SHP77 treated with DMSO at 0.1 percent for 48 hours (cell line): ENCODE data around the gene FERMT2.
"Not testable (repeated sequence)": the region's sequence is repeated elsewhere in the genome, so short reads cannot be mapped to it uniquely, and the experiment has no call there.

Experiments used
- DNase-seq: peaks from one replicate; lab custom pipeline; 2025; lab: John Stamatoyannopoulos, UW

FERMT2 gene

GRCh38 chr14:52939427-52939826, 11.4 kb downstream of the FERMT2 start:
- DNase-seq: no peak

GRCh38 chr14:52937869-52938268, 13.0 kb downstream of the FERMT2 start:
- DNase-seq: no peak

GRCh38 chr14:52937306-52937705, 13.5 kb downstream of the FERMT2 start:
- no peak for DNase-seq

- DNase-seq: no peak
Measured at GRCh38 chr14:52936437-52936836, 14.4 kb downstream of the FERMT2 start.

- no peak for DNase-seq
Measured at GRCh38 chr14:52935833-52936232, 15.0 kb downstream of the FERMT2 start.

GRCh38 chr14:52934762-52935161, 16.1 kb downstream of the FERMT2 start:
- DNase-seq: no peak

GRCh38 chr14:52929192-52929807, 21.6 kb downstream of the FERMT2 start:
- DNase-seq: no peak

GRCh38 chr14:52926953-52927352, 23.9 kb downstream of the FERMT2 start:
- no peak for DNase-seq

- no peak for DNase-seq
Measured at GRCh38 chr14:52923902-52924575, 26.8 kb downstream of the FERMT2 start.

GRCh38 chr14:52922656-52923055, 28.2 kb downstream of the FERMT2 start:
- DNase-seq: no peak

GRCh38 chr14:52922059-52922458, 28.8 kb downstream of the FERMT2 start:
- DNase-seq: no peak

- not testable (repeated sequence) for DNase-seq
Measured at GRCh38 chr14:52920411-52920810, 30.4 kb downstream of the FERMT2 start.

- DNase-seq: no peak
Measured at GRCh38 chr14:52919971-52920370, 30.9 kb downstream of the FERMT2 start.

GRCh38 chr14:52918486-52918885, 32.4 kb downstream of the FERMT2 start:
- no peak for DNase-seq

- DNase-seq: no peak
Measured at GRCh38 chr14:52917735-52918134, 33.1 kb downstream of the FERMT2 start.

- DNase-seq: no peak
Measured at GRCh38 chr14:52914295-52914694, 36.6 kb downstream of the FERMT2 start.

- no peak for DNase-seq
Measured at GRCh38 chr14:52913271-52913670, 37.6 kb downstream of the FERMT2 start.

- no peak for DNase-seq
Measured at GRCh38 chr14:52911904-52912303, 38.9 kb downstream of the FERMT2 start.

- no peak for DNase-seq
Measured at GRCh38 chr14:52910572-52910971, 40.3 kb downstream of the FERMT2 start.

GRCh38 chr14:52907949-52908348, 42.9 kb downstream of the FERMT2 start:
- no peak for DNase-seq

GRCh38 chr14:52906141-52906601, 44.7 kb downstream of the FERMT2 start:
- DNase-seq: no peak

- DNase-seq: no peak
Measured at GRCh38 chr14:52902971-52903619, 47.8 kb downstream of the FERMT2 start.

GRCh38 chr14:52901357-52901980, 49.4 kb downstream of the FERMT2 start:
- DNase-seq: no peak
